PC-9 (cell line): ENCODE measurements around the gene NT5C2. TPM values are rescaled to one million over a fixed set of nuclear protein-coding genes. Genes with fewer than 3 reads are reported as not detected.
A peak's percentile ranks its signal among the peaks of the same experiment; 100 is the strongest.

ENCODE experiments used
- BruUV-seq: library from RNA; stranded (reverse); fragments of 400-500 nt; replicated peaks from 2 replicates; lab custom pipeline; 2021; lab: Mats Ljungman, UMichigan
- CTCF ChIA-PET: fragments of 300-600 bp; sonication (Branson Sonifier 250); formaldehyde crosslinking; loops from one replicate; lab custom pipeline; 2022; ENCODE audit warnings: antibody characterized with exemption; lab: Charles Lee
- POLR2A ChIA-PET: fragments of 300-600 bp; sonication (Branson Sonifier 250); formaldehyde crosslinking; loops from one replicate; lab custom pipeline; 2022; ENCODE audit warnings: antibody characterized with exemption; ENCODE audit not compliant: unreplicated experiment; lab: Charles Lee
- DNase-seq, 2 experiments: peaks; one replicate each; pipeline versions ENCODE4 v3.0.0 to v3.0.0-alpha.2; 2015 to 2022; ENCODE audit warnings: mixed read lengths in 1 of 2
- H2AFZ ChIP-seq: fragments of 200-600 bp; sonication (generic); 2 replicates; pipeline ENCODE4 v1.8.1; 2017; ENCODE audit warnings: antibody characterized with exemption
- H3F3A ChIP-seq: fragments of 200-600 bp; sonication (generic); 2 replicates; pipeline ENCODE4 v1.8.1; 2017; ENCODE audit warnings: antibody characterized with exemption, mild to moderate bottlenecking, low read depth; ENCODE audit not compliant: insufficient read depth
- H3K27ac ChIP-seq: fragments of 200-600 bp; sonication (generic); 2 replicates; pipeline ENCODE4 v1.6.1; 2016; ENCODE audit warnings: mixed run types
- H3K27me3 ChIP-seq: fragments of 200-600 bp; sonication (generic); 2 replicates; pipeline ENCODE4 v1.6.1; 2016; ENCODE audit warnings: low read depth, mixed run types; ENCODE audit not compliant: insufficient read depth
- H3K36me3 ChIP-seq: fragments of 200-600 bp; sonication (generic); 2 replicates; pipeline ENCODE4 v1.6.1; 2016; ENCODE audit warnings: low read depth, mixed run types
- H3K4me1 ChIP-seq: fragments of 200-600 bp; sonication (generic); replicated peaks from 2 replicates; pipeline ENCODE4 v1.6.1; 2016; ENCODE audit warnings: mixed run types; ENCODE audit not compliant: insufficient read depth
- H3K4me2 ChIP-seq: fragments of 200-600 bp; sonication (generic); 2 replicates; pipeline ENCODE4 v1.6.1; 2017; ENCODE audit warnings: mixed run types
- H3K4me3 ChIP-seq: fragments of 200-600 bp; sonication (generic); 2 replicates; pipeline ENCODE4 v1.6.1; 2016; ENCODE audit warnings: mixed run types
- H3K79me2 ChIP-seq: fragments of 200-600 bp; sonication (generic); 2 replicates; pipeline ENCODE4 v1.6.1; 2017; ENCODE audit warnings: low read depth, mixed run types
- H3K9me2 ChIP-seq: fragments of 200-600 bp; sonication (generic); 2 replicates; pipeline ENCODE4 v1.8.1; 2017; ENCODE audit warnings: mild to moderate bottlenecking; ENCODE audit not compliant: insufficient read depth
- H3K9me3 ChIP-seq: fragments of 200-600 bp; sonication (generic); 2 replicates; pipeline ENCODE4 v1.8.1; 2016; ENCODE audit warnings: low read depth; ENCODE audit not compliant: insufficient read depth
- H4K20me1 ChIP-seq: fragments of 200-600 bp; sonication (generic); 2 replicates; pipeline ENCODE4 v1.8.1; 2017; ENCODE audit not compliant: insufficient read depth
- EZH2 ChIP-seq: fragments of 200-600 bp; sonication (generic); IDR thresholded peaks from 2 replicates; pipeline ENCODE4 v1.8.0; 2017; ENCODE audit warnings: antibody characterized with exemption, low read depth
- intact Hi-C: fragments of 100-400 bp; cut with micrococcal nuclease; formaldehyde crosslinking; loops from one replicate; pipeline ENCODE4 v1.10.0; 2022; ENCODE audit not compliant: unreplicated experiment
- total RNA-seq: library from RNA; stranded (reverse); gene quantifications from 2 replicates; pipeline ENCODE4 v1.2.3, GENCODE V29; 2021
- TF ChIP-seq, protein P1 (sequence below): fragments of 200-600 bp; sonication (generic); conservative IDR thresholded peaks from 2 replicates; pipeline ENCODE4 v1.6.1; 2017; ENCODE audit warnings: mixed run types, antibody characterized with exemption, mild to moderate bottlenecking, moderate library complexity

Gene NT5C2
- total RNA-seq, 1 experiment from 2014 or later = 67.9 TPM

GRCh38 chr10:103082683-103083082 is 110.4 kb downstream of the NT5C2 start:
- BruUV-seq = no TSS peak
- Histone ChIP-seq H2AFZ (no peak overlapping the region), H4K20me1 (no peaks in the 10 kb centered on the region), H3K9me3 (no peaks in the 10 kb centered on the region), H3K4me2 (no peak overlapping the region), H3K4me3 (no peak overlapping the region), H3K4me1 (no peaks in the 10 kb centered on the region), H3K9me2 (no peaks in the 10 kb centered on the region), H3K36me3 (peaks cover 8% of the 10 kb centered on the region; the same call in 1 of the 2 replicates), H3K27ac (no peak overlapping the region), H3F3A (peaks cover 19% of the 10 kb centered on the region), H3K27me3 (no peaks in the 10 kb centered on the region), H3K79me2 (no peaks in the 10 kb centered on the region)
- no peak for TF ChIP-seq EZH2
- DNase-seq = no peak
- intact Hi-C loops = no loop called here
- ChIA-PET POLR2A (no interaction called here), CTCF (no interaction called here)

DNA sequence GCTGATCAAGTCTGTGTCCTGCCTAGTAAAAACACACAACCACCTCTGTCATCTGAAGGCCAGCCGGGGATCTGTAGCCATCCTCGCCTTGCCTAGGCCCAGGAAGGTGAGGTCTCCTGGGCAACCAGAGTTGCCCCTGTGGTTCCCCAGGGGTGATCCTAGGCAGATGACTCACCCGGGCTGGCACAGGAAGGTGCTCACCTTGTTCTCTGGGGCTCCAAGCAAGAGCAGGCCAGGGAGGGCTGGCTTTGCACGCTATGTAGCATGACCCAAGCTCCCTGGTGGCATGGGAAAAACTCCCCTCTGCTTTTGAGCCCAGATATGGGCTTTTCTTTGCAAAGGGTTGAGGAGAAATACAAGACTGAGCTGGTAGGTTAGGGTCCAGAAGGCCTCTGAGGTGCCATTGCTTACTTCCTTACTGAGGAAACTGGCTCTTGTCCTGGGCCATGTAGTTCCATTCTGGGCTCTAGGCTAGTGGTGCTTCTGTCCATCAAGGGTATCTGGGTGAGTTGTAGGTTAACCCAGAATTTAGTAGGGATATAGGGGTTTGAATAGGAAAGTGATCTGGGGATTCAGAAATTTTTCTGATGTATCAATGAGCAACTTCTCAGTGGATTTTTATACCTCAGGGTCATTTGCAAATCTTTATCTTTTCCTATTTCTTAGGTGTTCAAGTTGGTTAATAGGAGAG is 112.0 kb downstream of the NT5C2 start:
- H3K9me3 ChIP-seq = no peaks in the 10 kb centered on the region
- H4K20me1 ChIP-seq = no peaks in the 10 kb centered on the region
- intact Hi-C loops = no loop called here
- ChIA-PET POLR2A (no interaction called here), CTCF (interaction anchor here (0.5 kb wide), 1 partner anchor 164 kb away, joined by 3 read pairs; no protein-coding TSS in a partner anchor)
- H3K9me2 ChIP-seq = no peaks in the 10 kb centered on the region
- DNase-seq = peak in 1 of 2 experiments; percentile 18
- no peak overlapping the region for H3K4me2 ChIP-seq
- TF ChIP-seq, protein P1, sequence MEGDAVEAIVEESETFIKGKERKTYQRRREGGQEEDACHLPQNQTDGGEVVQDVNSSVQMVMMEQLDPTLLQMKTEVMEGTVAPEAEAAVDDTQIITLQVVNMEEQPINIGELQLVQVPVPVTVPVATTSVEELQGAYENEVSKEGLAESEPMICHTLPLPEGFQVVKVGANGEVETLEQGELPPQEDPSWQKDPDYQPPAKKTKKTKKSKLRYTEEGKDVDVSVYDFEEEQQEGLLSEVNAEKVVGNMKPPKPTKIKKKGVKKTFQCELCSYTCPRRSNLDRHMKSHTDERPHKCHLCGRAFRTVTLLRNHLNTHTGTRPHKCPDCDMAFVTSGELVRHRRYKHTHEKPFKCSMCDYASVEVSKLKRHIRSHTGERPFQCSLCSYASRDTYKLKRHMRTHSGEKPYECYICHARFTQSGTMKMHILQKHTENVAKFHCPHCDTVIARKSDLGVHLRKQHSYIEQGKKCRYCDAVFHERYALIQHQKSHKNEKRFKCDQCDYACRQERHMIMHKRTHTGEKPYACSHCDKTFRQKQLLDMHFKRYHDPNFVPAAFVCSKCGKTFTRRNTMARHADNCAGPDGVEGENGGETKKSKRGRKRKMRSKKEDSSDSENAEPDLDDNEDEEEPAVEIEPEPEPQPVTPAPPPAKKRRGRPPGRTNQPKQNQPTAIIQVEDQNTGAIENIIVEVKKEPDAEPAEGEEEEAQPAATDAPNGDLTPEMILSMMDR = no peak
- no peak for TF ChIP-seq EZH2
- H3K27ac ChIP-seq = no peak overlapping the region
- H3K4me3 ChIP-seq = no peak overlapping the region
- TSS peak; percentile 5 for BruUV-seq
- H3K4me1 ChIP-seq = no peaks in the 10 kb centered on the region
- H3K79me2 ChIP-seq = no peaks in the 10 kb centered on the region
- H2AFZ ChIP-seq = no peak overlapping the region
- peaks cover 4% of the 10 kb centered on the region; the same call in 1 of the 2 replicates for H3K36me3 ChIP-seq
- H3K27me3 ChIP-seq = no peaks in the 10 kb centered on the region
- H3F3A ChIP-seq = peaks cover 16% of the 10 kb centered on the region

DNA sequence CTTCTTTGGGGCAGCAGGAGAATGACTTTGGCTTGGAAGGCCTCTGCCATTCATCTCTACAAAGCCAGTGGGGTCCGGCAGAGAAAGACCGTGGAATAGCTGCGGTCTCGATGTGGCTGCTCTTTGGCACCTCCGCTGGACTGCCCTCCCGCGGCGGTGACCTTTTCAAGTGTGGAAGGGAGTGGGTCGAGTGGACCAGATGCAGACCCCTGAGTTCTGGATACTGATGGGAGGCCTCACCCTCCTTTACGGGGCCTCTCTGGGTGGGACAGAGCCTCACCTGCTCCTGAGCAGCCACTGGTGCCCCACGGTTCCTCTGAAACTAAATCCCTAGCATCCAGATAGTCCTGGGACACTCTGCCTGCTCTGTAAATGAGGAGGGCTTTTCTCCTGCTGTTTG is 113.1 kb downstream of the NT5C2 start:
- no peak overlapping the region for H3K27ac ChIP-seq
- no peaks in the 10 kb centered on the region for H3K79me2 ChIP-seq
- no peak overlapping the region for H3K4me2 ChIP-seq
- BruUV-seq = no TSS peak
- intact Hi-C loops = no loop called here
- H2AFZ ChIP-seq = no peak overlapping the region
- no peaks in the 10 kb centered on the region for H3K4me1 ChIP-seq
- H3F3A ChIP-seq = peaks cover 16% of the 10 kb centered on the region
- CTCF ChIA-PET = no interaction called here
- H3K9me2 ChIP-seq = no peaks in the 10 kb centered on the region
- TF ChIP-seq, protein P1 = no peak
- no peak for TF ChIP-seq EZH2
- H3K4me3 ChIP-seq = no peak overlapping the region
- no peaks in the 10 kb centered on the region for H3K36me3 ChIP-seq
- H3K9me3 ChIP-seq = no peaks in the 10 kb centered on the region
- DNase-seq = no peak
- POLR2A ChIA-PET = no interaction called here
- no peaks in the 10 kb centered on the region for H4K20me1 ChIP-seq
- H3K27me3 ChIP-seq = no peaks in the 10 kb centered on the region
